PFSK-1 (cell line): ENCODE data around the gene CCDC30.

ENCODE experiments used
- FOXP2 ChIP-seq: optimal IDR thresholded peaks from 2 replicates; pipeline ENCODE3; 2011; ENCODE audit warnings: borderline replicate concordance, control low read depth, inconsistent platforms; ENCODE audit not compliant: insufficient read depth; ENCODE audit errors: extremely low read length, extremely low read depth
- POLR2AphosphoS5 ChIP-seq: IDR thresholded peaks from 2 replicates; pipeline ENCODE4 v1.6.1; 2012; ENCODE audit warnings: low read depth, mild to moderate bottlenecking, control low read depth, low read length, moderate library complexity
- SIN3A ChIP-seq: IDR thresholded peaks from 2 replicates; pipeline ENCODE4 v1.6.1; 2012; ENCODE audit warnings: mild to moderate bottlenecking, low read length, moderate library complexity, borderline replicate concordance; ENCODE audit not compliant: insufficient read depth
- TAF1 ChIP-seq: IDR thresholded peaks from 2 replicates; pipeline ENCODE4 v1.6.1; 2012; ENCODE audit warnings: low read length, control low read depth, borderline replicate concordance; ENCODE audit not compliant: insufficient read depth
- TF ChIP-seq, protein P1 (sequence below), 2 experiments: IDR thresholded peaks; 2 replicates each; pipeline versions ENCODE4 v1.6.1 to v1.8.0; 2011 to 2012; ENCODE audit warnings: low read depth in 2 of 2, low read length in 2 of 2, control low read depth in 1 of 2, inconsistent platforms in 1 of 2, mild to moderate bottlenecking in 1 of 2, moderate library complexity in 1 of 2; ENCODE audit not compliant: insufficient read depth in 1 of 2

The CCDC30 gene

GRCh38 chr1:42658877-42659337 lies 195.8 kb downstream of the CCDC30 start:
- no peak for TF ChIP-seq POLR2AphosphoS5
- TF ChIP-seq FOXP2, result no peak
- TF ChIP-seq SIN3A, result no peak
- TF ChIP-seq TAF1, result no peak
- TF ChIP-seq, protein P1, sequence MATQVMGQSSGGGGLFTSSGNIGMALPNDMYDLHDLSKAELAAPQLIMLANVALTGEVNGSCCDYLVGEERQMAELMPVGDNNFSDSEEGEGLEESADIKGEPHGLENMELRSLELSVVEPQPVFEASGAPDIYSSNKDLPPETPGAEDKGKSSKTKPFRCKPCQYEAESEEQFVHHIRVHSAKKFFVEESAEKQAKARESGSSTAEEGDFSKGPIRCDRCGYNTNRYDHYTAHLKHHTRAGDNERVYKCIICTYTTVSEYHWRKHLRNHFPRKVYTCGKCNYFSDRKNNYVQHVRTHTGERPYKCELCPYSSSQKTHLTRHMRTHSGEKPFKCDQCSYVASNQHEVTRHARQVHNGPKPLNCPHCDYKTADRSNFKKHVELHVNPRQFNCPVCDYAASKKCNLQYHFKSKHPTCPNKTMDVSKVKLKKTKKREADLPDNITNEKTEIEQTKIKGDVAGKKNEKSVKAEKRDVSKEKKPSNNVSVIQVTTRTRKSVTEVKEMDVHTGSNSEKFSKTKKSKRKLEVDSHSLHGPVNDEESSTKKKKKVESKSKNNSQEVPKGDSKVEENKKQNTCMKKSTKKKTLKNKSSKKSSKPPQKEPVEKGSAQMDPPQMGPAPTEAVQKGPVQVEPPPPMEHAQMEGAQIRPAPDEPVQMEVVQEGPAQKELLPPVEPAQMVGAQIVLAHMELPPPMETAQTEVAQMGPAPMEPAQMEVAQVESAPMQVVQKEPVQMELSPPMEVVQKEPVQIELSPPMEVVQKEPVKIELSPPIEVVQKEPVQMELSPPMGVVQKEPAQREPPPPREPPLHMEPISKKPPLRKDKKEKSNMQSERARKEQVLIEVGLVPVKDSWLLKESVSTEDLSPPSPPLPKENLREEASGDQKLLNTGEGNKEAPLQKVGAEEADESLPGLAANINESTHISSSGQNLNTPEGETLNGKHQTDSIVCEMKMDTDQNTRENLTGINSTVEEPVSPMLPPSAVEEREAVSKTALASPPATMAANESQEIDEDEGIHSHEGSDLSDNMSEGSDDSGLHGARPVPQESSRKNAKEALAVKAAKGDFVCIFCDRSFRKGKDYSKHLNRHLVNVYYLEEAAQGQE (IDR thresholded peaks at IDR 0.05; ENCODE audit: insufficient read depth in 1 of 2, low read depth in 2 of 2, low read length in 2 of 2), result no peak

DNA sequence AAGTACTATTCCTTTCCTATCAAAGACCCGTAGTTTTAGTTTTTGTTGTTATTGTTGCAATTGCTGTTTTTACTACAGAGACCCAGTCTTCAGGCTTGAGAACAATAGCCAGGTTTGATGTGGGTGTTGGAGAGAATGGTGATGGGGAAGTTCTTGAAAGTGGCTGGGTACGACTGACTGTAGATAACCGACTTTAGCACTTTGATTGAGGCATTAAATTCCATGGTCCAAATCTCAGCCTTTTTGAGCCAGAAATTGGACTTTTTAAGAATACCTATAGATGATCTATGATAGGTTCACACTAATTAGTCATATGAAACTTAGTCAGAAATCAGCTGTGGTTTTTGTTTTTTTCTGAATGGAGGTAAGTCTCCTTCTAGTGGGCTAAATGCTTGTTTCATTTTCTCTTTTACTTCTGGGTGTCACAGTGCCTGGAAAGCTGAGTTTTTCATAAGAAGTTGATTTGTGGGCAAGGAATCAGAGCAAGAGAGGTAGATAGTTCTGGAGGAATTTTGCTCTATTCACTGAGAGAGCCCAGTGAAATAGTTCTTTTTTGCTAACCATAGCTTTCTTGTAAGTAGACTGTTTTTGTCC lies 197.9 kb downstream of the CCDC30 start:
- no peak for TF ChIP-seq TAF1
- no peak for TF ChIP-seq FOXP2
- TF ChIP-seq, protein P1 (IDR thresholded peaks at IDR 0.05; ENCODE audit: insufficient read depth in 1 of 2, low read depth in 2 of 2, low read length in 2 of 2), result no peak
- no peak for TF ChIP-seq POLR2AphosphoS5
- no peak for TF ChIP-seq SIN3A

DNA sequence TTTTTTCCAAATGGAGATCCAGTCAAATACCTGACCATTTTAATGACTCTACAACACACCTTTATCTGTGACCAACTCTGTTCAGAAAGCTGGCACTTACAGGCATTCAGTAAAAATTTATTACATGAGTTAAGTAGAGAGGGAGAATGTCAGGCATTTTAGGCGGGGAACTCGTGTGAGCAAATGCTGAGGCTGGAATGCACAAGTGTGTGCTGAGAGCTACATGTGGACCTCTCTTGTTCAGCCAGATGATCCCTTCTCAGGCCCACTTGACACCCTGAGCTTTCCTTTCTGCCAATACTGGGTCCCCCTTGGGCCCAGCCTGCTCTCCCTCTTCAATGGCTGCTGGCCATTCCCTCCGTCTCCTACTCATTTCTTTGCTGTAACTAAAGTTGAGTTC lies 206.8 kb downstream of the CCDC30 start:
- TF ChIP-seq POLR2AphosphoS5, result no peak
- no peak for TF ChIP-seq TAF1

- TF ChIP-seq SIN3A, result no peak
- TF ChIP-seq FOXP2, result no peak
- TF ChIP-seq, protein P1 (IDR thresholded peaks at IDR 0.05; ENCODE audit: insufficient read depth in 1 of 2, low read depth in 2 of 2, low read length in 2 of 2), result no peak
- no peak for TF ChIP-seq POLR2AphosphoS5
- no peak for TF ChIP-seq TAF1
Observed at GRCh38 chr1:42670425-42670824, 207.3 kb downstream of the CCDC30 start.

GRCh38 chr1:42674214-42674613 lies 211.1 kb downstream of the CCDC30 start:
- no peak; the same call in 1 of the 2 replicates for TF ChIP-seq POLR2AphosphoS5

- TF ChIP-seq, protein P1 (IDR thresholded peaks at IDR 0.05; ENCODE audit: insufficient read depth in 1 of 2, low read depth in 2 of 2, low read length in 2 of 2), result no peak
- TF ChIP-seq TAF1, result no peak
Observed at GRCh38 chr1:42674682-42675081, 211.6 kb downstream of the CCDC30 start.
